GM23338 (cell line): ENCODE data around the gene IGFBPL1. TPM values are rescaled to one million over a fixed set of nuclear protein-coding genes. Genes with fewer than 3 reads are reported as not detected.

Experiments used
- ATAC-seq: fragments of 200-7000 bp; cut with Tn5 transposase; 3 replicates; pipeline ENCODE4 v1.9.1; 2020
- DNase-seq: peaks from one replicate; pipeline ENCODE4 v3.0.0-alpha.2; 2015; ENCODE audit warnings: low spot score
- H2AFZ ChIP-seq: fragments of 200-600 bp; sonication (generic); 2 replicates; pipeline ENCODE4 v1.8.0; 2016; ENCODE audit warnings: antibody characterized with exemption, mild to moderate bottlenecking, moderate library complexity
- H3F3A ChIP-seq: fragments of 200-600 bp; sonication (generic); replicated peaks from 2 replicates; pipeline ENCODE4 v1.8.0; 2017; ENCODE audit warnings: antibody characterized with exemption, mixed run types, low read depth
- H3K27ac ChIP-seq: fragments of 200-600 bp; sonication (generic); 2 replicates; pipeline ENCODE4 v1.6.1; 2016; ENCODE audit warnings: low read depth
- H3K27me3 ChIP-seq: fragments of 200-600 bp; sonication (generic); 2 replicates; pipeline ENCODE4 v1.8.0; 2016; ENCODE audit warnings: mild to moderate bottlenecking, mixed run types, moderate library complexity; ENCODE audit not compliant: insufficient read depth
- H3K36me3 ChIP-seq: fragments of 200-600 bp; sonication (generic); 2 replicates; pipeline ENCODE4 v1.8.0; 2016; ENCODE audit warnings: mild to moderate bottlenecking; ENCODE audit not compliant: insufficient read depth
- H3K4me1 ChIP-seq: fragments of 200-600 bp; sonication (generic); 2 replicates; pipeline ENCODE4 v1.8.0; 2016; ENCODE audit warnings: mild to moderate bottlenecking, moderate library complexity; ENCODE audit not compliant: insufficient read depth
- H3K4me2 ChIP-seq: fragments of 200-600 bp; sonication (generic); 2 replicates; pipeline ENCODE4 v1.7.1; 2017; ENCODE audit warnings: mixed run types
- H3K4me3 ChIP-seq: fragments of 200-600 bp; sonication (generic); 2 replicates; pipeline ENCODE4 v1.6.1; 2016; ENCODE audit warnings: mixed run types
- H3K79me2 ChIP-seq: fragments of 200-600 bp; sonication (generic); replicated peaks from 2 replicates; pipeline ENCODE4 v1.8.0; 2017; ENCODE audit warnings: mild to moderate bottlenecking; ENCODE audit not compliant: insufficient read depth
- H3K9me2 ChIP-seq: fragments of 200-600 bp; sonication (generic); 2 replicates; pipeline ENCODE4 v1.8.0; 2017; ENCODE audit not compliant: insufficient read depth
- H4K20me1 ChIP-seq: fragments of 200-600 bp; sonication (generic); replicated peaks from 2 replicates; pipeline ENCODE4 v1.8.0; 2017; ENCODE audit warnings: mild to moderate bottlenecking; ENCODE audit not compliant: insufficient read depth
- H3K27ac Mint-ChIP-seq: 2 replicates; pipeline ENCODE4 v1.8.0; 2020; ENCODE audit warnings: inconsistent platforms, mild to moderate bottlenecking, moderate library complexity, mixed read lengths
- H3K27me3 Mint-ChIP-seq: 3 replicates; pipeline ENCODE4 v1.8.0; 2022; ENCODE audit warnings: low read depth, mild to moderate bottlenecking, moderate library complexity, mixed read lengths, inconsistent platforms; ENCODE audit not compliant: insufficient read depth, poor library complexity
- H3K36me3 Mint-ChIP-seq: 3 replicates; pipeline ENCODE4 v1.8.0; 2021; ENCODE audit warnings: low read depth, mild to moderate bottlenecking, inconsistent platforms, moderate library complexity, mixed read lengths
- H3K4me1 Mint-ChIP-seq: 3 replicates; pipeline ENCODE4 v1.8.0; 2020; ENCODE audit warnings: mild to moderate bottlenecking, inconsistent platforms, mixed read lengths
- H3K4me3 Mint-ChIP-seq: 3 replicates; pipeline ENCODE4 v1.8.0; 2021; ENCODE audit warnings: moderate library complexity, mild to moderate bottlenecking, inconsistent platforms, mixed read lengths
- H3K9me3 Mint-ChIP-seq: 3 replicates; pipeline ENCODE4 v1.8.0; 2020; ENCODE audit warnings: moderate library complexity, mild to moderate bottlenecking, inconsistent platforms, mixed read lengths
- CTCF ChIP-seq, 2 experiments: fragments of 200-600 bp in 1 of 2; sonication (generic) in 1 of 2; conservative IDR thresholded peaks; 2 replicates each; pipeline versions ENCODE4 v1.5.1 to v1.6.1; 2016 to 2017; ENCODE audit warnings: antibody characterized with exemption in 2 of 2, low read depth in 2 of 2, mild to moderate bottlenecking in 2 of 2, moderate library complexity in 1 of 2
- EZH2 ChIP-seq: fragments of 200-600 bp; sonication (generic); IDR thresholded peaks from one replicate; pipeline ENCODE4 v1.8.0; 2017; ENCODE audit warnings: antibody characterized with exemption, mild to moderate bottlenecking, low read depth; ENCODE audit not compliant: unreplicated experiment
- EZH2phosphoT487 ChIP-seq: fragments of 200-600 bp; sonication (generic); IDR thresholded peaks from one replicate; pipeline ENCODE4 v1.8.1; 2018; ENCODE audit warnings: antibody characterized with exemption; ENCODE audit not compliant: unreplicated experiment
- NANOG ChIP-seq: IDR thresholded peaks from 2 replicates; pipeline ENCODE4 v1.6.1; 2016; ENCODE audit warnings: antibody characterized with exemption, borderline replicate concordance
- POLR2AphosphoS5 ChIP-seq: IDR thresholded peaks from 2 replicates; pipeline ENCODE4 v1.6.1; 2016; ENCODE audit warnings: antibody characterized with exemption, low read depth
- REST ChIP-seq: IDR thresholded peaks from one replicate; pipeline ENCODE4 v1.6.1; 2018; ENCODE audit warnings: antibody characterized with exemption; ENCODE audit not compliant: unreplicated experiment
- STAT1 ChIP-seq: IDR thresholded peaks from one replicate; pipeline ENCODE4 v1.6.1; 2016; ENCODE audit warnings: antibody characterized with exemption; ENCODE audit not compliant: unreplicated experiment
- ZNF114 ChIP-seq: fragments of 250-450 bp; sonication (Bioruptor Pico); IDR thresholded peaks from 2 replicates; pipeline ENCODE4 v1.5.0; 2020; ENCODE audit warnings: mild to moderate bottlenecking, moderate library complexity
- ZNF331 ChIP-seq: fragments of 250-450 bp; sonication (Bioruptor Pico); IDR thresholded peaks from 2 replicates; pipeline ENCODE4 v1.5.0; 2020; ENCODE audit warnings: low read depth, mild to moderate bottlenecking, moderate library complexity
- ZNF462 ChIP-seq: fragments of 250-450 bp; sonication (Bioruptor Pico); IDR thresholded peaks from 2 replicates; pipeline ENCODE4 v1.5.0; 2020; ENCODE audit warnings: mild to moderate bottlenecking, moderate library complexity
- polyA plus RNA-seq: library from polyadenylated mRNA; unstranded; fragments of >200 nt; fragmentation: Nextera tagmentation; extraction: Ambion mirVana; gene quantifications from 2 replicates; pipeline ENCODE4 v1.2.1, GENCODE V29; 2016
- total RNA-seq: library from RNA; depleted of rRNA; stranded (reverse); fragments of >200 nt; shearing (Covaris generic); gene quantifications from 2 replicates; pipeline ENCODE4 v1.2.3, GENCODE V29; 2014
- TF ChIP-seq, protein P1 (sequence below): IDR thresholded peaks from 2 replicates; pipeline ENCODE4 v1.6.1; 2016; ENCODE audit warnings: antibody characterized with exemption

Gene IGFBPL1
- total and polyA plus RNA-seq, 2 experiments from 2014 or later = 9.4 to 75.6 TPM

- Histone ChIP-seq H3K36me3 (no peaks in the 10 kb centered on the region), H3K4me3 (no peak overlapping the region), H3K27ac (no peak overlapping the region), H3K4me1 (peaks cover 8% of the 10 kb centered on the region), H3K79me2 (no peaks in the 10 kb centered on the region), H3K4me2 (no peak overlapping the region), H3F3A (no peaks in the 10 kb centered on the region), H3K9me2 (no peaks in the 10 kb centered on the region), H4K20me1 (no peaks in the 10 kb centered on the region), H2AFZ (no peak overlapping the region), H3K27me3 (no peaks in the 10 kb centered on the region)
- H3K36me3 Mint-ChIP-seq = peaks cover 15% of the 10 kb centered on the region
- ATAC-seq (no peak), DNase-seq (no peak)
- H3K4me1 Mint-ChIP-seq = peaks cover 7% of the 10 kb centered on the region
- no peak overlapping the region for H3K4me3 Mint-ChIP-seq
- H3K27me3 Mint-ChIP-seq = peaks cover 40% of the 10 kb centered on the region
- no peak overlapping the region for H3K27ac Mint-ChIP-seq
- no peak for TF ChIP-seq ZNF331 (CRISPR knock-in tag)
- TF ChIP-seq EZH2phosphoT487 = no peak
- TF ChIP-seq EZH2 = no peak
- no peak for TF ChIP-seq ZNF114
- no peak for TF ChIP-seq CTCF (conservative IDR thresholded peaks at IDR 0.05; ENCODE audit: low read depth in 2 of 2)
- TF ChIP-seq, protein P1, sequence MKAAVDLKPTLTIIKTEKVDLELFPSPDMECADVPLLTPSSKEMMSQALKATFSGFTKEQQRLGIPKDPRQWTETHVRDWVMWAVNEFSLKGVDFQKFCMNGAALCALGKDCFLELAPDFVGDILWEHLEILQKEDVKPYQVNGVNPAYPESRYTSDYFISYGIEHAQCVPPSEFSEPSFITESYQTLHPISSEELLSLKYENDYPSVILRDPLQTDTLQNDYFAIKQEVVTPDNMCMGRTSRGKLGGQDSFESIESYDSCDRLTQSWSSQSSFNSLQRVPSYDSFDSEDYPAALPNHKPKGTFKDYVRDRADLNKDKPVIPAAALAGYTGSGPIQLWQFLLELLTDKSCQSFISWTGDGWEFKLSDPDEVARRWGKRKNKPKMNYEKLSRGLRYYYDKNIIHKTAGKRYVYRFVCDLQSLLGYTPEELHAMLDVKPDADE = no peak
- TF ChIP-seq STAT1 = no peak
- no peak for TF ChIP-seq REST
- TF ChIP-seq NANOG = no peak
- TF ChIP-seq ZNF462 (CRISPR knock-in tag) = no peak
- TF ChIP-seq POLR2AphosphoS5 = no peak
- H3K9me3 Mint-ChIP-seq = peaks cover 24% of the 10 kb centered on the region
These were observed 38.4 kb downstream of the IGFBPL1 start for GRCh38 chr9:38385896-38386295.
